Uterus (tissue), 4 donors: ENCODE data around the gene TRIM65. TPM values are rescaled to one million over a fixed set of nuclear protein-coding genes. Genes with fewer than 3 reads are reported as not detected.
"Not testable (repeated sequence)": the region's sequence is repeated elsewhere in the genome, so short reads cannot be mapped to it uniquely, and the experiment has no call there.

Experiments used
- DNase-seq, 2 donors: peaks; one replicate each; pipeline ENCODE4 v3.0.0-alpha.2; 2019 to 2020
- H3K27ac ChIP-seq, 2 donors: fragments of 200-600 bp; sonication (generic); 1 replicate in 1 of 2; 2 replicates in 1 of 2; pipeline ENCODE4 v1.5.1; 2016 to 2018
- H3K27me3 ChIP-seq, 2 donors: fragments of 200-600 bp; sonication (generic); one replicate each; pipeline ENCODE4 v1.5.1; 2018 to 2019; ENCODE audit warnings: control low read depth in 1 of 2
- H3K36me3 ChIP-seq, 2 donors: fragments of 200-600 bp; sonication (generic); one replicate each; pipeline ENCODE4 v1.5.1; 2019; ENCODE audit warnings: control low read depth in 1 of 2
- H3K4me1 ChIP-seq, 2 donors: fragments of 200-600 bp; sonication (generic); one replicate each; pipeline ENCODE4 v1.5.1; 2018 to 2019; ENCODE audit warnings: control low read depth in 1 of 2
- H3K4me3 ChIP-seq, 2 donors: fragments of 200-600 bp; sonication (generic); 1 replicate in 1 of 2; 2 replicates in 1 of 2; pipeline ENCODE4 v1.5.1; 2018 to 2019; ENCODE audit warnings: mild to moderate bottlenecking in 1 of 2
- H3K9me3 ChIP-seq, 2 donors: fragments of 200-600 bp; sonication (generic); one replicate each; pipeline ENCODE4 v1.5.1; 2019; ENCODE audit warnings: control low read depth in 1 of 2
- CTCF ChIP-seq, 4 experiments: fragments of 200-600 bp in 2 of 4; fragments of 450-650 bp in 2 of 4; sonication (generic) in 2 of 4; IDR thresholded peaks; one replicate each; pipeline ENCODE4 v1.5.1; 2016 to 2019; ENCODE audit warnings: antibody characterized with exemption in 4 of 4, mild to moderate bottlenecking in 2 of 4, moderate library complexity in 1 of 4
- POLR2A ChIP-seq, 2 donors: fragments of 450-650 bp; IDR thresholded peaks; one replicate each; pipeline ENCODE4 v1.6.1; 2016; ENCODE audit warnings: antibody characterized with exemption in 2 of 2, mild to moderate bottlenecking in 1 of 2, moderate library complexity in 1 of 2
- intact Hi-C: fragments of 100-400 bp; cut with DNase I; formaldehyde crosslinking; loops from one replicate; pipeline ENCODE4 v1.15.1; 2023; ENCODE audit warnings: low total_unique reads
- total RNA-seq, 4 donors: library from RNA; depleted of rRNA in 3 of 4; stranded (reverse); fragments of >200 nt in 3 of 4; gene quantifications; one replicate each; pipeline versions ENCODE4 v1.1.0 to v1.2.4, GENCODE V29; 2014 to 2023
- donor health status: DM: yes; HTN: yes; CAD: no.

The TRIM65 gene
- total RNA-seq, 4 donors from 2014 or later = 20.0 to 36.9 (median 30.1) TPM

GRCh38 chr17:75888484-75888883, 8.3 kb downstream of the TRIM65 start:
- TF ChIP-seq POLR2A (IDR thresholded peaks at IDR 0.05) = no peak
- TF ChIP-seq CTCF (IDR thresholded peaks at IDR 0.05) = no peak
- H3K27me3 ChIP-seq = no peaks in the 10 kb centered on the region
- H3K27ac ChIP-seq = no peak overlapping the region
- no peaks in the 10 kb centered on the region for H3K36me3 ChIP-seq
- intact Hi-C loops = no loop called here
- DNase-seq = no peak
- no peak overlapping the region for H3K4me3 ChIP-seq
- H3K4me1 ChIP-seq = no peaks in the 10 kb centered on the region
- H3K9me3 ChIP-seq = no peaks in the 10 kb centered on the region

GRCh38 chr17:75885860-75886259, 10.9 kb downstream of the TRIM65 start:
- H3K4me1 ChIP-seq, H3K4me3 ChIP-seq, intact Hi-C loops, H3K36me3 ChIP-seq, H3K27ac ChIP-seq, H3K27me3 ChIP-seq, H3K9me3 ChIP-seq, DNase-seq: not testable (repeated sequence)

- no peaks in the 10 kb centered on the region for H3K4me1 ChIP-seq
- H3K9me3 ChIP-seq = no peaks in the 10 kb centered on the region
- no peaks in the 10 kb centered on the region for H3K27me3 ChIP-seq
- H3K4me3 ChIP-seq = no peak overlapping the region
- DNase-seq = no peak
- H3K27ac ChIP-seq = no peak overlapping the region
- intact Hi-C loops = no loop called here
- no peaks in the 10 kb centered on the region for H3K36me3 ChIP-seq
- TF ChIP-seq CTCF (IDR thresholded peaks at IDR 0.05) (no peak), POLR2A (IDR thresholded peaks at IDR 0.05) (no peak)
Observed at GRCh38 chr17:75885431-75885830, 11.3 kb downstream of the TRIM65 start.

- Histone ChIP-seq H3K36me3 (no peaks in the 10 kb centered on the region), H3K4me3 (no peak overlapping the region), H3K4me1 (peaks cover 0 to 1% of the 10 kb centered on the region in 2 donors), H3K27ac (no peak overlapping the region), H3K27me3 (no peaks in the 10 kb centered on the region), H3K9me3 (no peaks in the 10 kb centered on the region)
- intact Hi-C loops = no loop called here
- TF ChIP-seq CTCF (IDR thresholded peaks at IDR 0.05) = no peak
- no peak for TF ChIP-seq POLR2A (IDR thresholded peaks at IDR 0.05)
- DNase-seq = no peak
Observed at GRCh38 chr17:75881678-75882454, 14.9 kb downstream of the TRIM65 start.

- H3K4me1 ChIP-seq = peaks cover 12 to 17% of the 10 kb centered on the region in 2 donors
- H3K9me3 ChIP-seq = no peaks in the 10 kb centered on the region
- no peak overlapping the region for H3K27ac ChIP-seq
- no peak for DNase-seq
- TF ChIP-seq POLR2A (IDR thresholded peaks at IDR 0.05) (no peak), CTCF (IDR thresholded peaks at IDR 0.05) (no peak)
- H3K36me3 ChIP-seq = no peaks in the 10 kb centered on the region
- no peak overlapping the region for H3K4me3 ChIP-seq
- no peaks in the 10 kb centered on the region for H3K27me3 ChIP-seq
- intact Hi-C loops = no loop called here
Observed at GRCh38 chr17:75880266-75880665, 16.5 kb downstream of the TRIM65 start.
